ENCODE measurements around the gene CD151.

CD151 gene

GRCh38 chr11:793556-793955, 39.2 kb upstream of the CD151 start:
- DNase-seq (ENCODE audit: low spot score): no peak
- TF ChIP-seq CTCF (IDR thresholded peaks at IDR 0.05; ENCODE audit: extremely low read depth, insufficient read depth, missing control alignments): no peak
- in situ Hi-C loops (cut with MboI; ENCODE audit: low pct_unique_long_range_greater_than_20kb, low sequenced_read_pairs, unreplicated experiment): no loop called here

GRCh38 chr11:794013-794765, 38.6 kb upstream of the CD151 start:
- TF ChIP-seq CTCF (IDR thresholded peaks at IDR 0.05; ENCODE audit: extremely low read depth, insufficient read depth, missing control alignments): no peak
- no peak for DNase-seq (ENCODE audit: low spot score)
- in situ Hi-C loops (cut with MboI; ENCODE audit: low pct_unique_long_range_greater_than_20kb, low sequenced_read_pairs, unreplicated experiment): no loop called here

GRCh38 chr11:794766-795633, 37.8 kb upstream of the CD151 start:
- DNase-seq (ENCODE audit: low spot score): no peak
- TF ChIP-seq CTCF (IDR thresholded peaks at IDR 0.05; ENCODE audit: extremely low read depth, insufficient read depth, missing control alignments): no peak
- in situ Hi-C loops (cut with MboI; ENCODE audit: low pct_unique_long_range_greater_than_20kb, low sequenced_read_pairs, unreplicated experiment): no loop called here

GRCh38 chr11:795634-796564, 36.9 kb upstream of the CD151 start:
- TF ChIP-seq CTCF (IDR thresholded peaks at IDR 0.05; ENCODE audit: extremely low read depth, insufficient read depth, missing control alignments): no peak
- in situ Hi-C loops (cut with MboI; ENCODE audit: low pct_unique_long_range_greater_than_20kb, low sequenced_read_pairs, unreplicated experiment): no loop called here
- peak; percentile 95 for DNase-seq (ENCODE audit: low spot score)

GRCh38 chr11:796565-797295, 36.0 kb upstream of the CD151 start:
- TF ChIP-seq CTCF (IDR thresholded peaks at IDR 0.05; ENCODE audit: extremely low read depth, insufficient read depth, missing control alignments): no peak
- in situ Hi-C loops (cut with MboI; ENCODE audit: low pct_unique_long_range_greater_than_20kb, low sequenced_read_pairs, unreplicated experiment): no loop called here
- no peak for DNase-seq (ENCODE audit: low spot score)

All from GM13977 (cell line).